Activated naive CD8-positive, alpha-beta T cell treated with anti-CD3 and anti-CD28 coated beads, Interleukin-2, amount 50 U/mL, for 24 hours (primary cell): ENCODE data around the gene MYO1D.

Experiments used
- ATAC-seq: fragments of 150-1000 bp; cut with Tn5 transposase; one replicate; pipeline ENCODE4 v1.10.0; 2021
- DNase-seq: peaks from one replicate; pipeline ENCODE4 v3.0.0; 2021
- H3K27ac Mint-ChIP-seq: one replicate; pipeline ENCODE4 v1.8.0; 2021; ENCODE audit warnings: mild to moderate bottlenecking, mixed read lengths
- H3K27me3 Mint-ChIP-seq: one replicate; pipeline ENCODE4 v1.8.0; 2021; ENCODE audit warnings: mixed read lengths
- H3K36me3 Mint-ChIP-seq: one replicate; pipeline ENCODE4 v1.8.0; 2021; ENCODE audit warnings: low read depth, mixed read lengths
- H3K4me1 Mint-ChIP-seq: one replicate; pipeline ENCODE4 v1.8.0; 2021; ENCODE audit warnings: mixed read lengths
- H3K4me3 Mint-ChIP-seq: one replicate; pipeline ENCODE4 v1.8.0; 2021; ENCODE audit warnings: mild to moderate bottlenecking, moderate library complexity, mixed read lengths
- H3K9me3 Mint-ChIP-seq: one replicate; pipeline ENCODE4 v1.8.0; 2021; ENCODE audit warnings: mixed read lengths

The MYO1D gene

GRCh38 chr17:32713081-32713480 lies 163.8 kb downstream of the MYO1D start:
- DNase-seq = no peak

GRCh38 chr17:32709562-32709961 lies 167.4 kb downstream of the MYO1D start:
- H3K36me3 Mint-ChIP-seq = peaks cover 10% of the 10 kb centered on the region
- no peak for ATAC-seq
- H3K27me3 Mint-ChIP-seq = peaks cover 2% of the 10 kb centered on the region
- no peak overlapping the region for H3K27ac Mint-ChIP-seq
- DNase-seq = no peak
- peaks cover 4% of the 10 kb centered on the region for H3K9me3 Mint-ChIP-seq
- H3K4me3 Mint-ChIP-seq = no peak overlapping the region
- H3K4me1 Mint-ChIP-seq = no peaks in the 10 kb centered on the region

More at GRCh38 chr17:32713081-32713480, 163.8 kb downstream of the MYO1D start:
- Mint-ChIP-seq H3K36me3 (peaks cover 11% of the 10 kb centered on the region), H3K9me3 (peaks cover 4% of the 10 kb centered on the region), H3K27me3 (peaks cover 2% of the 10 kb centered on the region), H3K27ac (no peak overlapping the region), H3K4me3 (no peak overlapping the region), H3K4me1 (no peaks in the 10 kb centered on the region)
- no peak for ATAC-seq

- no peak for ATAC-seq
- Mint-ChIP-seq H3K36me3 (peaks cover 2% of the 10 kb centered on the region), H3K27ac (no peak overlapping the region), H3K4me1 (peaks cover 2% of the 10 kb centered on the region), H3K27me3 (no peaks in the 10 kb centered on the region), H3K4me3 (no peak overlapping the region), H3K9me3 (no peaks in the 10 kb centered on the region)
- DNase-seq = no peak
These were observed 175.1 kb downstream of the MYO1D start for GRCh38 chr17:32701871-32702270.

- no peaks in the 10 kb centered on the region for H3K27me3 Mint-ChIP-seq
- ATAC-seq = no peak
- DNase-seq = no peak
These were observed 177.7 kb downstream of the MYO1D start for GRCh38 chr17:32699247-32699646.

GRCh38 chr17:32697728-32698625 lies 178.9 kb downstream of the MYO1D start:
- DNase-seq (no peak), ATAC-seq (no peak)
- Mint-ChIP-seq H3K27me3 (no peaks in the 10 kb centered on the region), H3K4me3 (no peak overlapping the region), H3K36me3 (peaks cover 2% of the 10 kb centered on the region), H3K9me3 (no peaks in the 10 kb centered on the region), H3K4me1 (peaks cover 2% of the 10 kb centered on the region), H3K27ac (no peak overlapping the region)

More at GRCh38 chr17:32699247-32699646, 177.7 kb downstream of the MYO1D start:
- Mint-ChIP-seq H3K27ac (no peak overlapping the region), H3K4me3 (no peak overlapping the region), H3K9me3 (no peaks in the 10 kb centered on the region), H3K4me1 (peaks cover 2% of the 10 kb centered on the region), H3K36me3 (peaks cover 2% of the 10 kb centered on the region)

GRCh38 chr17:32696426-32696825 lies 180.5 kb downstream of the MYO1D start:
- H3K4me1 Mint-ChIP-seq = peaks cover 2% of the 10 kb centered on the region
- H3K9me3 Mint-ChIP-seq = no peaks in the 10 kb centered on the region
- H3K36me3 Mint-ChIP-seq = peaks cover 2% of the 10 kb centered on the region
- H3K27me3 Mint-ChIP-seq = no peaks in the 10 kb centered on the region
- H3K4me3 Mint-ChIP-seq = no peak overlapping the region
- ATAC-seq = no peak
- no peak for DNase-seq
- H3K27ac Mint-ChIP-seq = no peak overlapping the region

GRCh38 chr17:32695864-32696263 lies 181.1 kb downstream of the MYO1D start:
- DNase-seq (no peak), ATAC-seq (no peak)
- Mint-ChIP-seq H3K4me3 (no peak overlapping the region), H3K9me3 (no peaks in the 10 kb centered on the region), H3K4me1 (peaks cover 2% of the 10 kb centered on the region), H3K27ac (no peak overlapping the region), H3K27me3 (no peaks in the 10 kb centered on the region), H3K36me3 (peaks cover 2% of the 10 kb centered on the region)

- Mint-ChIP-seq H3K9me3 (no peaks in the 10 kb centered on the region), H3K27ac (no peak overlapping the region), H3K4me3 (no peak overlapping the region), H3K36me3 (peaks cover 2% of the 10 kb centered on the region), H3K4me1 (peaks cover 2% of the 10 kb centered on the region), H3K27me3 (no peaks in the 10 kb centered on the region)
- DNase-seq (no peak), ATAC-seq (no peak)
These were observed 183.6 kb downstream of the MYO1D start for GRCh38 chr17:32693194-32693897.

- Mint-ChIP-seq H3K27ac (no peak overlapping the region), H3K4me3 (no peak overlapping the region), H3K36me3 (peaks cover 2% of the 10 kb centered on the region), H3K27me3 (no peaks in the 10 kb centered on the region), H3K4me1 (no peaks in the 10 kb centered on the region), H3K9me3 (no peaks in the 10 kb centered on the region)
- DNase-seq = no peak
- no peak for ATAC-seq
These were observed 184.7 kb downstream of the MYO1D start for GRCh38 chr17:32692179-32692578.

GRCh38 chr17:32689348-32689747 lies 187.6 kb downstream of the MYO1D start:
- ATAC-seq (no peak), DNase-seq (no peak)
- no peaks in the 10 kb centered on the region for H3K27me3 Mint-ChIP-seq
- H3K4me1 Mint-ChIP-seq = no peaks in the 10 kb centered on the region
- no peak overlapping the region for H3K4me3 Mint-ChIP-seq
- no peaks in the 10 kb centered on the region for H3K9me3 Mint-ChIP-seq
- no peaks in the 10 kb centered on the region for H3K36me3 Mint-ChIP-seq
- H3K27ac Mint-ChIP-seq = no peak overlapping the region

GRCh38 chr17:32688221-32688620 lies 188.7 kb downstream of the MYO1D start:
- H3K4me3 Mint-ChIP-seq = no peak overlapping the region
- no peaks in the 10 kb centered on the region for H3K4me1 Mint-ChIP-seq
- H3K36me3 Mint-ChIP-seq = no peaks in the 10 kb centered on the region
- no peak overlapping the region for H3K27ac Mint-ChIP-seq
- ATAC-seq (no peak), DNase-seq (no peak)
- H3K27me3 Mint-ChIP-seq = no peaks in the 10 kb centered on the region
- H3K9me3 Mint-ChIP-seq = no peaks in the 10 kb centered on the region

GRCh38 chr17:32684087-32684958 lies 192.6 kb downstream of the MYO1D start:
- Mint-ChIP-seq H3K27me3 (no peaks in the 10 kb centered on the region), H3K27ac (no peak overlapping the region), H3K9me3 (no peaks in the 10 kb centered on the region), H3K36me3 (no peaks in the 10 kb centered on the region), H3K4me1 (no peaks in the 10 kb centered on the region), H3K4me3 (no peak overlapping the region)
- DNase-seq (no peak), ATAC-seq (no peak)

- Mint-ChIP-seq H3K27ac (no peak overlapping the region), H3K27me3 (no peaks in the 10 kb centered on the region), H3K4me1 (no peaks in the 10 kb centered on the region), H3K4me3 (no peak overlapping the region), H3K36me3 (no peaks in the 10 kb centered on the region), H3K9me3 (peaks cover 4% of the 10 kb centered on the region)
- DNase-seq (no peak), ATAC-seq (no peak)
These were observed 203.0 kb downstream of the MYO1D start for GRCh38 chr17:32673964-32674363.

- H3K4me3 Mint-ChIP-seq = no peak overlapping the region
- ATAC-seq (no peak), DNase-seq (no peak)
These were observed 204.2 kb downstream of the MYO1D start for GRCh38 chr17:32672711-32673110.

More at GRCh38 chr17:32672711-32673110, 204.2 kb downstream of the MYO1D start:
- H3K4me1 Mint-ChIP-seq = no peaks in the 10 kb centered on the region
- peaks cover 4% of the 10 kb centered on the region for H3K9me3 Mint-ChIP-seq
- no peaks in the 10 kb centered on the region for H3K27me3 Mint-ChIP-seq
- H3K36me3 Mint-ChIP-seq = no peaks in the 10 kb centered on the region
- H3K27ac Mint-ChIP-seq = no peak overlapping the region
